Gastrocnemius medialis (tissue), 4 donors: ENCODE data around the gene BCL2L1. TPM values are rescaled to one million over a fixed set of nuclear protein-coding genes. Genes with fewer than 3 reads are reported as not detected.

Source experiments
- ATAC-seq, 2 donors: fragments of 150-250 bp; one replicate each; pipeline ENCODE4 v1.9.1; 2016
- DNase-seq, 2 donors: peaks; one replicate each; pipeline ENCODE4 v3.0.0-alpha.2; 2019
- H3K27ac ChIP-seq, 4 donors: fragments of 200-600 bp; sonication (generic); 1 replicate in 1 of 4; 2 replicates in 3 of 4; pipeline ENCODE4 v1.5.1; 2016 to 2018; ENCODE audit warnings: mild to moderate bottlenecking in 2 of 4, moderate library complexity in 1 of 4
- H3K27me3 ChIP-seq, 3 donors: fragments of 200-600 bp; sonication (generic) in 2 of 3; 1 replicate in 1 of 3; 2 replicates in 2 of 3; pipeline versions ENCODE4 v1.5.1 to v1.6.0; 2016 to 2019; ENCODE audit warnings: mild to moderate bottlenecking in 1 of 3, moderate library complexity in 1 of 3
- H3K36me3 ChIP-seq, 2 donors: fragments of 200-600 bp; sonication (generic) in 1 of 2; one replicate each; pipeline ENCODE4 v1.5.1; 2017 to 2018
- H3K4me1 ChIP-seq, 2 donors: fragments of 200-600 bp; sonication (generic) in 1 of 2; one replicate each; pipeline ENCODE4 v1.5.1; 2016 to 2017; ENCODE audit warnings: mild to moderate bottlenecking in 2 of 2
- H3K4me3 ChIP-seq, 4 donors: fragments of 200-600 bp; sonication (generic) in 3 of 4; 1 replicate in 1 of 4; 2 replicates in 3 of 4; pipeline ENCODE4 v1.5.1; 2016 to 2019; ENCODE audit warnings: mild to moderate bottlenecking in 2 of 4
- H3K9me3 ChIP-seq, 3 donors: fragments of 200-600 bp; sonication (generic) in 2 of 3; 1 replicate in 1 of 3; 2 replicates in 2 of 3; pipeline ENCODE4 v1.5.1; 2016 to 2019
- POLR2A ChIP-seq, 2 donors: fragments of 450-650 bp; IDR thresholded peaks; one replicate each; pipeline ENCODE4 v1.6.1; 2017; ENCODE audit warnings: antibody characterized with exemption in 2 of 2, mild to moderate bottlenecking in 2 of 2, moderate library complexity in 2 of 2
- in situ Hi-C, 4 donors: fragments of 200-750 bp; cut with MboI; loops; one replicate each; pipeline versions ENCODE4 v1.15.0 to v1.8.0; 2017; ENCODE audit warnings: low sequenced_read_pairs in 4 of 4
- intact Hi-C: fragments of 100-400 bp; cut with DNase I; formaldehyde crosslinking; loops from one replicate; pipeline ENCODE4 v1.15.1; 2023; ENCODE audit warnings: low total_unique reads
- total RNA-seq, 4 donors: library from RNA; depleted of rRNA; stranded (reverse); fragments of >200 nt; gene quantifications; one replicate each; pipeline versions ENCODE4 v1.1.0 to v1.2.3, GENCODE V29; 2016
- TF ChIP-seq, protein P1 (sequence below), 5 experiments: fragments of 450-650 bp in 3 of 5; fragments of 200-600 bp in 2 of 5; sonication (generic) in 2 of 5; IDR thresholded peaks in 4 of 5; conservative IDR thresholded peaks in 1 of 5; 1 replicate in 4 of 5; 2 replicates in 1 of 5; pipeline ENCODE4 v1.5.1; 2016 to 2019; ENCODE audit warnings: antibody characterized with exemption in 5 of 5, mild to moderate bottlenecking in 3 of 5, moderate library complexity in 3 of 5

BCL2L1 gene
- total RNA-seq, 4 donors from 2014 or later, result 41.5 to 87.8 (median 55.3) TPM

DNA sequence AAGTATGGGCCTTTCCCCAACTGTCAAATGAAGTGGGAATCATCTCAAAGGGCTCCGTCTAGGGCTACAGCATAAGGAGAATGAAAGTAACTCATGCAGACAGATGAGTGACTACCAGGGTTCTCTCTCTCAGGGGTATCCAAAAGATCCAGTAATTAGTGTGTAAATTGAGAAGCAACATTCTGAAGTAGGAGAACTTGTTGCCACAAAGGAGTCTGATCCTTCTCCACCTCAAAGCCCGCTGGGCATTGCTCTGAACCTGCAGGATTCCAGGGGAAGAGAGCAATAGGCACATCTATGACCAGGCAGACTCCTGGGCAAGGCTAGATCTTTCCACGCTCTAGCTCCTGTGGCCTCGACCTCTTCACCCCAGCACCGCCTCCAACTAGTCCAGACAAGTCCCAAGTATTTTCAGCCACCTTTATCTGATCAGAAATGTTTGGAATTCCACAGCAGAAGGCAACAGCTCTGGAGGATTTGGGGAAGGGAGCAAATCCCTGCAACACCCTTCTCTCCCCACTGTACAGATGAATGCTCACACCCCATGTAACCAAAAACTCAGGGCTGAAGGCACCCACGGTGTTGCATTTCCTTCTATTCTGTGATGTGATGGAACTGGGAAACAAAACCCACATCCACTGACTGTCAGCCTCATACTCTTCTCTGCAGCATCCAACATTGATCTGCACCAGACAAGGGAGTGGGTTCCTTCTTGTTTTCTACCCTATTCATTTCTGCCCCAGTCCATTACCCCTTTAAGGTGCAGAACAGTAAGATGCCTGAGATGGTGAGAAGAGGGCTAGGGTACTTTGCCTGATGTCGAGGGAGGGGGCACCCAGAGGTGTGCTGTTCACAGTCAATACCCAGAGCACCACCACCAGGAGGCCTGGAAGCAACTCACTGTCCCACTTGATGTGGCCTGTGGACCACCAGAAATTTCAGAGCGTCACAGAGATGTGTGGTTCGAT, 44.0 kb downstream of the BCL2L1 start:
- no peak overlapping the region for H3K4me3 ChIP-seq
- ATAC-seq, result no peak
- TF ChIP-seq POLR2A (IDR thresholded peaks at IDR 0.05), result no peak
- TF ChIP-seq, protein P1, sequence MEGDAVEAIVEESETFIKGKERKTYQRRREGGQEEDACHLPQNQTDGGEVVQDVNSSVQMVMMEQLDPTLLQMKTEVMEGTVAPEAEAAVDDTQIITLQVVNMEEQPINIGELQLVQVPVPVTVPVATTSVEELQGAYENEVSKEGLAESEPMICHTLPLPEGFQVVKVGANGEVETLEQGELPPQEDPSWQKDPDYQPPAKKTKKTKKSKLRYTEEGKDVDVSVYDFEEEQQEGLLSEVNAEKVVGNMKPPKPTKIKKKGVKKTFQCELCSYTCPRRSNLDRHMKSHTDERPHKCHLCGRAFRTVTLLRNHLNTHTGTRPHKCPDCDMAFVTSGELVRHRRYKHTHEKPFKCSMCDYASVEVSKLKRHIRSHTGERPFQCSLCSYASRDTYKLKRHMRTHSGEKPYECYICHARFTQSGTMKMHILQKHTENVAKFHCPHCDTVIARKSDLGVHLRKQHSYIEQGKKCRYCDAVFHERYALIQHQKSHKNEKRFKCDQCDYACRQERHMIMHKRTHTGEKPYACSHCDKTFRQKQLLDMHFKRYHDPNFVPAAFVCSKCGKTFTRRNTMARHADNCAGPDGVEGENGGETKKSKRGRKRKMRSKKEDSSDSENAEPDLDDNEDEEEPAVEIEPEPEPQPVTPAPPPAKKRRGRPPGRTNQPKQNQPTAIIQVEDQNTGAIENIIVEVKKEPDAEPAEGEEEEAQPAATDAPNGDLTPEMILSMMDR (IDR thresholded peaks at IDR 0.05 in 4 of 5, conservative IDR thresholded peaks at IDR 0.05 in 1 of 5), result no peak
- intact Hi-C loops, result no loop called here
- no peaks in the 10 kb centered on the region for H3K36me3 ChIP-seq
- peak overlapping the region in 3 of 4 donors; percentile 13 to 48 (median 27) for H3K27ac ChIP-seq
- in situ Hi-C loops, result no loop called here
- H3K27me3 ChIP-seq, result no peaks in the 10 kb centered on the region
- H3K4me1 ChIP-seq, result peaks cover 62 to 88% of the 10 kb centered on the region in 2 donors
- no peak for DNase-seq
- H3K9me3 ChIP-seq, result no peaks in the 10 kb centered on the region

GRCh38 chr20:31677553-31678260, 45.0 kb downstream of the BCL2L1 start:
- ATAC-seq (no peak), DNase-seq (no peak)
- no peak overlapping the region for H3K4me3 ChIP-seq
- H3K27me3 ChIP-seq, result no peaks in the 10 kb centered on the region
- TF ChIP-seq POLR2A (IDR thresholded peaks at IDR 0.05), result no peak
- TF ChIP-seq, protein P1 (IDR thresholded peaks at IDR 0.05 in 4 of 5, conservative IDR thresholded peaks at IDR 0.05 in 1 of 5), result no peak
- no peaks in the 10 kb centered on the region for H3K9me3 ChIP-seq
- intact Hi-C loops (no loop called here), in situ Hi-C loops (no loop called here)
- peak overlapping the region; percentile 6 to 98 (median 65) for H3K27ac ChIP-seq
- peaks cover 63 to 91% of the 10 kb centered on the region in 2 donors for H3K4me1 ChIP-seq
- no peaks in the 10 kb centered on the region for H3K36me3 ChIP-seq

GRCh38 chr20:31676609-31676989, 46.1 kb downstream of the BCL2L1 start:
- peaks cover 74 to 93% of the 10 kb centered on the region in 2 donors for H3K4me1 ChIP-seq
- H3K9me3 ChIP-seq, result no peaks in the 10 kb centered on the region
- no peak for ATAC-seq
- intact Hi-C loops, result no loop called here
- no peak overlapping the region for H3K4me3 ChIP-seq
- DNase-seq, result no peak
- no peak for TF ChIP-seq POLR2A (IDR thresholded peaks at IDR 0.05)
- TF ChIP-seq, protein P1 (IDR thresholded peaks at IDR 0.05 in 4 of 5, conservative IDR thresholded peaks at IDR 0.05 in 1 of 5), result no peak
- no peaks in the 10 kb centered on the region for H3K27me3 ChIP-seq
- H3K36me3 ChIP-seq, result no peaks in the 10 kb centered on the region
- in situ Hi-C loops, result no loop called here
- H3K27ac ChIP-seq, result peak overlapping the region; percentile 82 to 98 (median 92)

GRCh38 chr20:31675828-31676608, 46.6 kb downstream of the BCL2L1 start:
- no peak overlapping the region for H3K4me3 ChIP-seq
- in situ Hi-C loops, result no loop called here
- H3K4me1 ChIP-seq, result peaks cover 75 to 93% of the 10 kb centered on the region in 2 donors
- H3K36me3 ChIP-seq, result no peaks in the 10 kb centered on the region
- no peak for DNase-seq
- intact Hi-C loops, result no loop called here
- H3K27me3 ChIP-seq, result no peaks in the 10 kb centered on the region
- peak overlapping the region; percentile 82 to 98 (median 92) for H3K27ac ChIP-seq
- H3K9me3 ChIP-seq, result no peaks in the 10 kb centered on the region
- TF ChIP-seq POLR2A (IDR thresholded peaks at IDR 0.05), result no peak
- TF ChIP-seq, protein P1 (IDR thresholded peaks at IDR 0.05 in 4 of 5, conservative IDR thresholded peaks at IDR 0.05 in 1 of 5), result no peak
- peak in 1 of 2 donors; percentile 10 for ATAC-seq
